GM12878 (cell line): Measurements from ENCODE around the gene LENEP. TPM values are rescaled to one million over a fixed set of nuclear protein-coding genes. Genes with fewer than 3 reads are reported as not detected.

ENCODE experiments used
- BACH1 ChIP-seq: fragments of 450-650 bp; IDR thresholded peaks from 2 replicates; pipeline ENCODE4 v1.6.1; 2017; ENCODE audit warnings: mild to moderate bottlenecking, borderline replicate concordance
- ETV6 ChIP-seq, 2 experiments: fragments of 450-650 bp in 1 of 2; IDR thresholded peaks in 1 of 2; conservative IDR thresholded peaks in 1 of 2; 2 replicates each; pipeline ENCODE4 v1.6.1; 2014; ENCODE audit warnings: antibody characterized with exemption in 1 of 2, borderline replicate concordance in 1 of 2, low read depth in 1 of 2, mild to moderate bottlenecking in 1 of 2, moderate library complexity in 1 of 2
- NR2F1 ChIP-seq: fragments of 450-650 bp; conservative IDR thresholded peaks from 2 replicates; pipeline ENCODE4 v1.6.1; 2017; ENCODE audit warnings: mild to moderate bottlenecking
- SMC3 ChIP-seq: IDR thresholded peaks from 2 replicates; pipeline ENCODE4 v1.6.1; 2011; ENCODE audit warnings: low read length, improper control_type of control experiment, borderline replicate concordance
- ZNF274 ChIP-seq: IDR thresholded peaks from one replicate; pipeline ENCODE4 v1.8.0; 2011; ENCODE audit not compliant: insufficient read length, insufficient read depth
- polyA plus RNA-seq, 11 experiments: library from polyadenylated mRNA; depleted of rRNA in 4 of 11; unstranded in 6 of 11; stranded (reverse) in 5 of 11; fragments of >200 nt; fragmentation: Nextera tagmentation in 4 of 11; fragmentation: Illumina TruSeq in 1 of 11; extraction: Ambion mirVana in 4 of 11; extraction: Trizol in 1 of 11; gene quantifications; 1 replicate in 1 of 11; 2 replicates in 10 of 11; pipeline versions ENCODE4 v1.2.1 to v1.2.3, GENCODE V29; 2011 to 2016; ENCODE audit warnings: inconsistent platforms in 2 of 11, missing spikeins in 2 of 11, low read depth in 1 of 11
- total RNA-seq, 4 experiments: library from RNA; depleted of rRNA in 3 of 4; stranded (reverse); fragments of >200 nt in 3 of 4; fragmentation: Illumina TruSeq in 1 of 4; extraction: Trizol in 1 of 4; gene quantifications; 2 replicates each; pipeline versions ENCODE4 v1.2.1 to v1.2.3, GENCODE V29; 2013 to 2021
- TF ChIP-seq, protein P1 (sequence below): IDR thresholded peaks from 2 replicates; pipeline ENCODE4 v1.6.1; 2012; ENCODE audit warnings: low read length, inconsistent platforms
- TF ChIP-seq, protein P2 (sequence below): fragments of 450-650 bp; conservative IDR thresholded peaks from 2 replicates; pipeline ENCODE4 v1.6.1; 2017; ENCODE audit warnings: mild to moderate bottlenecking, moderate library complexity
- TF ChIP-seq, protein P3 (sequence below): IDR thresholded peaks from 2 replicates; pipeline ENCODE4 v1.6.1; 2011; ENCODE audit warnings: low read depth, mild to moderate bottlenecking, low read length, moderate library complexity, borderline replicate concordance; ENCODE audit errors: extremely low read depth

The LENEP gene
- total and polyA plus RNA-seq, 10 of the 15 experiments (the other 5 are each of a cell fraction or from before 2014, with no cell fraction given): 0.27 to 1.1 (median 0.64) TPM; not detected in 7

DNA sequence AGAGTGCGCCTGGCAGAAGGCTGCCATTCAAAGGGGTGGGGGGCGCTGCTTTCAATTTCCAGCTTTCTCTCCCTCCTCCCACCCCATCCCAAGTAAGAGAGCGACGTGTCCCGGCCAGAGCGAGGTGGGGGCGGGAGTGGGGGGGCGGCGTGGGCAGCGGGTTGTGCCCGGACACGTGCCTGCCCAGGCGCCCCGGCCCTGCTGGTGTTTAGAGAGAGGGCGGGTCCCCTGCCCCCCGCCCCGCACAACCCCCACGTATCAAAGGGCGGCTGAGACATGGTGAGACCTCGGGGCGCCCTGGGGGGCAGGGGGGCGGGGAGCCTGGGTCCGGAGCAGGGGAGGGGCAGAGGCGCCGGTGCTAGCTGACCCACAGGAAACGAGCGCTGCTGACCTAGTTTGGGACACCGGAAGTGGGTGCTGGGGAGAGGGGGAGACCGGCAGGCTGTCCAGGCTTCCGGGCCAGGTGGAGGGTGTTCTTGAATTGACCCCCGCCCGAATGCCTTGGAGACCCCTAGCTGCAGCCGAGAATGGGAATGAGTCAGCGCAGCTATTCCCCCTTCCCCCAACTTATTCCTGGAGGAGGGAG lies 10.5 kb downstream of the LENEP start (continued):
- TF ChIP-seq, protein P1, sequence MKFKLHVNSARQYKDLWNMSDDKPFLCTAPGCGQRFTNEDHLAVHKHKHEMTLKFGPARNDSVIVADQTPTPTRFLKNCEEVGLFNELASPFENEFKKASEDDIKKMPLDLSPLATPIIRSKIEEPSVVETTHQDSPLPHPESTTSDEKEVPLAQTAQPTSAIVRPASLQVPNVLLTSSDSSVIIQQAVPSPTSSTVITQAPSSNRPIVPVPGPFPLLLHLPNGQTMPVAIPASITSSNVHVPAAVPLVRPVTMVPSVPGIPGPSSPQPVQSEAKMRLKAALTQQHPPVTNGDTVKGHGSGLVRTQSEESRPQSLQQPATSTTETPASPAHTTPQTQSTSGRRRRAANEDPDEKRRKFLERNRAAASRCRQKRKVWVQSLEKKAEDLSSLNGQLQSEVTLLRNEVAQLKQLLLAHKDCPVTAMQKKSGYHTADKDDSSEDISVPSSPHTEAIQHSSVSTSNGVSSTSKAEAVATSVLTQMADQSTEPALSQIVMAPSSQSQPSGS: no peak
- TF ChIP-seq ZNF274: no peak
- TF ChIP-seq, protein P2, sequence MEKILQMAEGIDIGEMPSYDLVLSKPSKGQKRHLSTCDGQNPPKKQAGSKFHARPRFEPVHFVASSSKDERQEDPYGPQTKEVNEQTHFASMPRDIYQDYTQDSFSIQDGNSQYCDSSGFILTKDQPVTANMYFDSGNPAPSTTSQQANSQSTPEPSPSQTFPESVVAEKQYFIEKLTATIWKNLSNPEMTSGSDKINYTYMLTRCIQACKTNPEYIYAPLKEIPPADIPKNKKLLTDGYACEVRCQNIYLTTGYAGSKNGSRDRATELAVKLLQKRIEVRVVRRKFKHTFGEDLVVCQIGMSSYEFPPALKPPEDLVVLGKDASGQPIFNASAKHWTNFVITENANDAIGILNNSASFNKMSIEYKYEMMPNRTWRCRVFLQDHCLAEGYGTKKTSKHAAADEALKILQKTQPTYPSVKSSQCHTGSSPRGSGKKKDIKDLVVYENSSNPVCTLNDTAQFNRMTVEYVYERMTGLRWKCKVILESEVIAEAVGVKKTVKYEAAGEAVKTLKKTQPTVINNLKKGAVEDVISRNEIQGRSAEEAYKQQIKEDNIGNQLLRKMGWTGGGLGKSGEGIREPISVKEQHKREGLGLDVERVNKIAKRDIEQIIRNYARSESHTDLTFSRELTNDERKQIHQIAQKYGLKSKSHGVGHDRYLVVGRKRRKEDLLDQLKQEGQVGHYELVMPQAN: no peak
- no peak for TF ChIP-seq BACH1
- TF ChIP-seq NR2F1: 0 out of 2 replicates have a peak, but pooled peaks have one; percentile 12
- no peak for TF ChIP-seq ETV6 (conservative IDR thresholded peaks at IDR 0.05 in 1 of 2, IDR thresholded peaks at IDR 0.05 in 1 of 2; ENCODE audit: borderline replicate concordance in 1 of 2, low read depth in 1 of 2)
- TF ChIP-seq, protein P3, sequence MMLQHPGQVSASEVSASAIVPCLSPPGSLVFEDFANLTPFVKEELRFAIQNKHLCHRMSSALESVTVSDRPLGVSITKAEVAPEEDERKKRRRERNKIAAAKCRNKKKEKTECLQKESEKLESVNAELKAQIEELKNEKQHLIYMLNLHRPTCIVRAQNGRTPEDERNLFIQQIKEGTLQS: no peak
- TF ChIP-seq SMC3: no peak
